ENCODE results near the gene BPIFB2.

Gene BPIFB2

DNA sequence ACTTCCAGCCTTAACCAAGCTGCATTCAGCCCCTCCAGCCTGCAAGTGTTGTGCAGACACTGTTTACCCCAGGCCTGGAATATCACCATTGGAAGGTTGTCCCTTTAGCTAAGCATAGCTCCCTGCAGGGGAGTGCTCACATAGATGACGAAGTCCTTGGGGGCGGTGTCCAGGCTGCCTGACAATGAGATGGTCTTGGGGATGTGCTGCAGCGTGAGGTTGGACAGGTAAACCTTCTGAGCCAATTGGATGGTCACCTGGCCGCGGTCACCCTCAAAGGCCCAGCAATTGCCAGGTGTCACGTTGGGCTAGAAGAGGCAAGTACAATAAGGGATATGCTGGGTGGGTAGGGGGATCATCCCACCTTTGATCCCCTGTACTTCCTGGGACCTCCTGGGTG is 21.9 kb upstream of the BPIFB2 start:
- no peak for DNase-seq (ENCODE audit: low read depth in 3 of 3)

DNA sequence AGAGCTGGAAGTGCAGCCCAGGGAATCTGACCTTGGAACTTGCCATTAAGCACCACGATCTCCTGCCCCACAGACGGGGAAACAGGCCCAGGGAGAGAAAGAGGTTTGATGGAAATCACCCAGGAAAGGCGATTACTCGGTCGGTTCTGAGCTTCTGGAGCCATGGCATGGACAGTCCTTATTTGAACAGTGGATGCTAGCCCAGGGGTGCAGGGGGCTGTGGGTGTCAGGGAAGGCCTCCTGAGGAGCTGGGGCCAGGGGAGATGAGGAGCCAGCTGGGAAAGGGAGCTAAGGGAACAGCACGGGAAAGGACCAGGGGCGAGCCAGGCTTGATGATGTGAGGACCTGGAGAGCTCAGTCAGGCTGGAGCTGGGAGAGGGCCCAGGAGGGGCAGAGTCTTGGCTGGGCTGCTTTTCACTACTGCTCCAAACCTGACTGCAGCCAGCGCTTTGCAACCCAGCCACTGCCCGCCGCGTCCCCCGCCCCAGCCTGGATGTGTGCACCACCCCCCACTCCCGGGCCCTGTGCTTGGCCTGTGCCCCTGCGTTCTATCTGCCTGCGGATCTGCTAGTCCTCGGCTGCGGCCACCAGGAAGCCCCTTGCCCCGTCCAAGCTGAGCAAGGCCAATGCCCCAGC is 21.1 kb upstream of the BPIFB2 start:
- no peak for DNase-seq (ENCODE audit: low read depth in 3 of 3)

DNA sequence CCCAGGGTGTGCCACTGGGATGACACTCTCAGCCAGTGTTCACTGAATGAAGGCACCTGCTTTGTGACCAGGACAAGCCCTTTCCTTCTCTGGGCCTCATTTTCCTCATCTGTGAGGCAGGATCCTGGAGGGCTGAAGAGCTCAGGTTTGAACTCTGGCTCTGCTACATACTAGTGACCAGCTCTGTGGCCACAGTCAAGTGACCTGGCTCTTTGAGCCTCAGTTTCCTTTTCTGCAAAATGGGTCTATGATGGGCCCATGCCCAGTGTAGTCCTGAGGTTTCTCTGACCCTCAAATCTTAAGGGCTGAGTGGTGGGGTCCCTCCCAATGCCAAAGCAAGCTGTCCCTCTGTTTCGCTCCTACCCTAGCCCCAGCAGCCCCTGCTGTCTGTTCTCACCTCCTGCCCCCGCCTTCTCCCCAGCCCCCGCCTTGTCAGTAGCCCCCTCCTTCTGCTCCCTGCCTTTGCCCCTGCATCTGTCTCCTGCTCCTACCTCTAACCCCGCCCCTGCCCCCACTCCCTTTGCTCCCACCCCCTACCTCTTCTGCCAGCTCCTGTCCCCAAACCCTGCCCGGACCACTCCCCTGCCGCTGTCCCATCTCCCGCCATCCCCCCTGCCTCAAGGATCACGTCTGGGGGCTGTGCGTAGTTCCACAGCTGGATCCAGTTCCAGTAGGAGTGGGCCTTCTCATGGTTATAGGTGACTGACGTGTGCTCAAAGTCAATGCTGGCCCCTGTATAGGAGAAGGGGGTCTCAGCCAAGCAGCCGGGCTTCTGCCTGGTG is 20.3 kb upstream of the BPIFB2 start:
- no peak for DNase-seq (ENCODE audit: low read depth in 3 of 3)

DNA sequence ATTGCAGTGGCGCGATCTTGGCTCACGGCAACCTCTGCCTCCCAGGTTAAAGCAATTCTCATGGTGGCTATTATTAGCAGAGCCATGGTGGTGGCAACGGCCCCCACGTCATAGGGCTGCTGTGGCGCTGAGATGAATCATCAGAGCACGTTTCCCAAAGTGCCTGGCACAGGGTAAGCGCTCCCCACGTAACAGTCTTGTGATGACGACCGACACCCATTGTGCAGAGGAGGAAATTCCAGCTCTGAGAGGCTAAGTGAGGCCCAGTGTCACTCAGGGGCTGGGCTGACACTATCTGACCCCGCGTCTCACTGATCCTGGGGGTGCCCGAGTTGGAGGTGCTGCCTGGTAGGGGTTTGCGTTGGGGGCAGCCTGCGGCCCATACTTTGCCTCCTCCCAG is 19.5 kb upstream of the BPIFB2 start:
- DNase-seq (ENCODE audit: low read depth in 3 of 3): no peak

DNA sequence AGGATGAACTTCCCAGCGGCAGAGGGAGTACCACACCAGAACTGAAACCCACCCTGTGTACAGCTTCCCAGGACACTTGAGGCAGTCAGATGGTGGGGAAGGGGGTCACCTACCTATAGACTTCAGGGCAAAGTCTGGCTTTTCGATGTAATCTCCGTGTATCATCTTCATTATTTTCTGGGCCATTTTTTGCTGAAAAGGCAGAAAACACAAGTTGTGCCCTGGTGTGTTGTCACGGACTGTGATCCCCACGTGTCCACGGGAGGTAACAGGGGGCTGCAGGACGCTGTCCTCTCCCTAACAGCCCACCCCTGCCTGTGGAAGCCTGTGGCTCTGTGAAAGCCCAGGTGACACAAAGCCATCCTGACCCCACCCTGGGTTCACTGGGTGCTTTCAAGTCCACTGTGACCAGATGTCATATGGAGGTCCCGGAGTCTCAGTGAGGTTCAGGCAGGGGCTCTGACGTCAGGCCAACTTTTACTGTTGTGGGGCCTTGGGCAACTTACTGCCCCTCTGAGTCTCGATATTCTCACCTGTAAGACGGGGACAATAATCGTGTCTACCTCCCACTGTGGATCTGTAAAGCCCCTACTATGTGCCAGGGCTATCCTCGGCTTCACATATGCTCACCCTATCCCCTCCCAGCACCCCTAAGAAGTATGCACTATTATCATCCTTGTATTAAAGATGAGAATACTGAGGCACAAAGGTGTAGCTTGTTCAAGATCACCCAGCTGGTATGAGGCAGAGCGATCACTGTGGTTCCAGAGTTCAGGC is 17.8 kb upstream of the BPIFB2 start:
- no peak for DNase-seq (ENCODE audit: low read depth in 3 of 3)

DNA sequence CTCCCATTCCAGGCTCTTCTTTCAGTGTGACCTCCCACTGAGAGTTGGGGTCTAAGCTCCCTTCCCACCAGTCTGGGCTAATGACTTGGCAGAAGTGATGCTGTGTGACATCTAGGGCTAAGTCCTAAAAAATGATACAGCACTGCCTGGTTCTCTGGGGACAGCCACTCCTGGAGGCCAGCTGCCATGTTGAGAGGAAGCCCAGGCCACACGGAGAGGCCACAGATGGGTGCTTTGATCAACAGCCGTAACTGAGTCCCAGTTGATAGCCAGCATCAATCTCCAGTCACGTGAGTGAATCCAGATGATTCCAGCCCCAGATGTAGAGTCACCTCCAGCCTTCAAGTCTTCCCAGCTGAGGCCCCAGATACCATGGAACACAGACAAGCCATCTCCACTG is 17.1 kb upstream of the BPIFB2 start:
- DNase-seq (ENCODE audit: low read depth in 3 of 3): no peak

DNA sequence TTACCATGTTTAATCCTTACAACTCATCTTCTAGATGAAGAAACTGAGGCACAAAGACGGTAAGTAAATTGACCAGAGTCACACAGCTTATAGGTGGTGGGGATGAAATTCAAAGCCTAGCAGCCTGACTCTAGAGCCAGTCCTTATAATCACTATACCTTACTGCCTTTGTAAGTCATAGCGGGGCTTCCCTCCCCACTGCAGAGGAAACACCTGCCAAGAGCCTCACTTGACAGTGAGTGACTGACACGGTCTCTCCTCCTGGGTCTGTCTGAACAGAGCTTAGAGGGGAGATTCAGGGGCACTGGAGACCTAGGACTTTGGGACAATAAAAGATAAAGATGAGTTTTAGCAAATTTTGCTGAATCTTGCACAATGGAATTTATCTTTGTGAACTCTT is 16.1 kb upstream of the BPIFB2 start:
- no peak for DNase-seq (ENCODE audit: low read depth in 3 of 3)

DNA sequence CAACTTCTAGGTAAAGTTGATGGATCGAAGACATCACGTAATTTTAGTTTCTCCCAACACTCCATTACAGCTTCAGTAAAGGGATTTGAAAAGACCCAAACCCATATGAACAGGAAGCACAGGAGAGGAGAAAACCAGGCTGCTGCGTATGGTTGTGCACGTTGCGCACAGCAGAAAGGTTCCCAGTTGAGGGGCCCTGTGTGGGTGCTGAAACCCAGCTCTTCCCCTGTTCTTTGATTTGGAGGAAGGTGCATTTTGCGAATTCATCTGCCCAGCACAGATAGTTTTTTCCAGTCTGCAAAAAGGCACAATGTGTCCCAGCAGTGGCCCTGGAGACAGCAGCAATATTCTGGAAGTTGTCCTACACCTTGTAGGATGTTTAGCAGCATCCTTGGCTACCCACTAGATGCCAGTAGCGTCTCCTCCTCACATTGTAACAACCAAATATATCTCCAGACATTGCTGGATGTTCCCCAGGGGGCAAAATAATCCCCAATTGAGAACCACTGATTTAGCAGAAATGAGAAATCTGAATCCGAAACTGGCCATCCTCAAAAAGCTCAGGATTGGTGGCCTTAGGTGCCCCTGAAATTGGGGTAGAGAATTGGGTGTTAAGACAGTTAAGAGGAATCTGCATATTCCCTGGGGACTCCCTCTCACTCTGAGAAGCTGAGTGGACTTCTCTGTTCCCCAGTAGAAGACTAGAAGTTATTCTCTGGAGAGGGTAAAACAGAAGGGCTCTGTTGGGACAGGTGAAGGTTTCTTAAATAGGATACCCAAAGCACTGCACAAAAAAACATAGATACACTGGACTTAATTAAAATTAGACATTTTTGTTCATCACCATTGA is 15.5 kb upstream of the BPIFB2 start:
- DNase-seq (ENCODE audit: low read depth in 3 of 3): no peak

DNA sequence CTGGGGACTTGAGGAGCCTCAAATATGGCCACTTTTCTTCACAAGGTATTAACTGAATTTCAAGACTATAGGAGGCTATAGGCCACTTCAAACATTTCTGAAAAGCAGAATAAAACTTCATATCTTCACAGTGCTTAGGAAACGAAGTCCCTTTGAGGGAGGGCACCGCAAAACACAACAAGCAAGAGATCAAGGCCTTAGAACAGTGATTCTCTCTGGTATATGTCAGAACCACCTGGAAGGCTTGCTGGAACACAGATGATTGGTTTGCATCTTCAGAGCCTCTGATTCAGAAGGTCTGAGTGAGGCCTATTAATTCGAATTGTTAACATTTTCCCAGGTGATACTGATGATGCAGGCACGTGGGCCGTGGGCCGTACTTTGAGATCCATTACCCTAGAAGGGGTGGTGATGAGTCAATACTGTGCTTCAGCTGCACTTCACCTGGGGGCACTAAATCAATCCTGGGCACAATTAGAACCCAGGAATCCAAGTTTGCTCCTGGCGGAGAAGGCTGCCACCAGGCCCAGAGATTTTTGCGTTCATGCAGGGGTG is 13.9 kb upstream of the BPIFB2 start:
- DNase-seq (ENCODE audit: low read depth in 3 of 3): no peak

DNA sequence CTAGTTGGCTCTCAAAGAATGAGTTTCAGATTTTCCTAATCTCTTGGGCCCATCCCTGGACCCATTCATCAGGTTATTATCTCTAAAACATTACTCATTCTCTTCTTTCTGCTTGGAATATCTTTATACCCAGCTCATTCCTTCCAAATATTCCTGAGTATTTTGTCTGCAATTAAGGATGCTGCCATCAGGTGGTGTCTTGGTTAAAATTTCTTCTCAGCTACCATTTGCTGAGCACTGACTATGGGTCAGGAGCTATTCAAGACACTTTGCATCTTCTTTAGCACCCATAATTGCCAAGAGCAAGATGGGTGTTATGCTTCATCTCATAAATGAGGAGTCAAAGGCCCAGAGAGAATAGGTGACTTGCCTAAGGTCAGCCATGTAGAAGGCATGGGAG is 11.7 kb upstream of the BPIFB2 start:
- no peak for DNase-seq (ENCODE audit: low read depth in 3 of 3)

DNA sequence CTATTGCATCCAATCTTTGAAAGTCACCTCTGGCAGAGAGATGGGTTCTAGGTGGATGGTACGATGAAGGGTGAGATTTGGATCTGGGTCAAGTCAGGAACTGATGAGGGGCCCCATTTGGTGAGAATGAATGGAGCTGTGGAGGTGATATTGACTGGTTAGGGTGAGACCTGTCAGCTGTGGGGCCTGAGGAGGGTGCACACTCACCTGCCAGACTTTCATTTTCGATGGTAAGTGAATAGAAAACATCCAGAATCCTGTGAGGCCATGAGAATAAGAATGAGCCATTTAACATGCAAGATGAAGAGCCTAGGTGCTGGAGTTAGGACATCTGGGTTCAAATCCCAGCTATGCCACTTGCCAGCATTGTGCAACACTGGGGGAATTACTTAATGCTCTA is 10.1 kb upstream of the BPIFB2 start:
- no peak for DNase-seq (ENCODE audit: low read depth in 3 of 3)

DNA sequence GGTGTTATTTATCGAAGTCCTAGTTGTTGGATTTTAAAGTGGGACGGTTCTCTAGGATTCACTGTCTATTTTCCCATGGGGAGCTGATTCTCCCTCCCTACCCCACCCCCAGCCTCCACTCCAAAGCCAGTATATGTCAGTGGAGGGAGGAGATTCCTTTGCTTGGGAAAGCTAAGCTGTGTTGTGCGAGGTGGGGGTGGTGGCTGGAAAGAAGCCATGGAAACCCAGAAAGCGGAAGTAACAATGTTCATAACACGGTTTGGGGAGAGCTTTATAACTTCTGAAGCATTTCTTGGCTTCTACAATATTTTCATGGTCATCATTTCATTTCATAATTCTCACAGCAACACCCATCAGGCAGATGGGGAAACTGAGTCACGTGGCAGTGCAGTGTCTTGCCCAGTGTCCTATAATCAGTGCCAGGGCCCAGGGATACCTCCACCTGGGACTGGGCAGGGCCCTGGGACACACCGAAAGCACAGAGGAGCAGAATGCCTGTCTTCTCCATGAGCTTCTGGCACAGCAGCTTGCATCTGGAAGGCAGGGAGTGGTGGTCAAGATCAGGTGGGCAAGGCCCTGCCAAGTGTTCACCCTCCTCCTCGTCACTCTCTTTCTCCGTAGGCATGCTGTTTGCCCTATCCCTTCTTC is 7.8 kb upstream of the BPIFB2 start:
- DNase-seq (ENCODE audit: low read depth in 3 of 3): no peak

DNA sequence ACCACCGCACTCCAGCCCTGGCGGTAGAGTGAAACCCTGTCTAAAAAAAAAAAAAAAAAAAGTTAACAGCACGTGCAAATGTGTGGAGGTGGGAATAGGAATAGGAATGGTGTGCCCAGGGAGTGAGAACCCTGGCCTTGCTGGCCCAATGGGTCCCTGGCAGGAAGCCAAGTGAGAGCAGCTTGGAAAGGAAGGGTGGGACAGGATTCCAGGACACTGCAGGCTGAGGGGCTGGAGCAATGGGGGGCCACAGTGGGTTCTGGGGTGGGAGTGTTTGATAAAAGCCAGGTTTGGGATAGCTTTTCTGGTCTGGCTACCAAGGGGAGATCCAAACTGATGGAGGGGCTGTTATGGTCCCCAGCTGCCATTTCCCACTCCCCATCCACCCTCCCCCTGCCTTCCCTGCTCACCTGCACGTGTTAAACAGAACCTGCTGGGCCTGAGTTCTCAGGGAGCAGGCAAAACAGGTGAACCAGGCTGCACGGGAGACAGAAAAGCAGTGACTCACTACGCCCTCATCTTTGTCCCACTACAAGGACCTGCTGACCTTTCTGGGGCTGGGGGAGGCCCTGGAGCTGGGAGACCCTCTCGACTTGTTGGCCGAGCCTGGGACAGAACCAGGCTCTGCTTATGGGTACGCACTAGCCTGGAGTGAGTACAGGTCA is 6.6 kb upstream of the BPIFB2 start:
- DNase-seq (ENCODE audit: low read depth in 3 of 3): no peak

DNA sequence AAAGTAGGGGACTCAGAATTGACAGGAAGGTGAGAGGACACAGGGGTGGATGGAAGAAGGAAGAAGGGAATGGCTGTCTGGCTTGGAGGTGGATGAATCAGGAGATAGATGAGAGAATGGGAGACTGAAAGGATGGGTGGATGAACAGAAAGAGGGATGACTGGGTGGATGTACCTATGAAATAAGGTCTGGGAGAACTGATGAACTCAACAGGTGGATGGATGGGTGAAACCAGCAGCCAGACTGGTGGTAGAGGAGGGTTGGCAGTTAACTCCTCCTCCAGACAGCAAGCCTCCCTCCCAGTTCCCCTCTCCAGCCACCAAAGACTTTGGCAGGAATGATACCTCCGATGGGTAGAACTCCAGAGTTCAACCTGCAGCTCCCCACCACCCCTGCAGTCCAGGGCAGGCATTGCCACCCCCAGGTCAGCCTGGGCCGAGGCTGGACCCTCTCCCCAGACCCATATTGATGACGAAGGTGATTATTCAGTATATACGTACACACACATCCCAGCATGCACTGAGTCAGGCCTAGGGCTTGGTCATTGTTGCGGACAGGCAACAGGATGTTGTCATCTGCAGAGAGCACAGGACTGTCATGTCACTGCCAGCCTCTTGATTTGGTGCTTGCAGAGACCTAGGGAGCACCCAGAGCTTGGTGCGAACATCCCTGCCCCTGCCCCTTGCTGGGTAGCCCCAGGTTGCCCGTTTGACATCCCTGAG is 5.3 kb upstream of the BPIFB2 start:
- DNase-seq (ENCODE audit: low read depth in 3 of 3): no peak

DNA sequence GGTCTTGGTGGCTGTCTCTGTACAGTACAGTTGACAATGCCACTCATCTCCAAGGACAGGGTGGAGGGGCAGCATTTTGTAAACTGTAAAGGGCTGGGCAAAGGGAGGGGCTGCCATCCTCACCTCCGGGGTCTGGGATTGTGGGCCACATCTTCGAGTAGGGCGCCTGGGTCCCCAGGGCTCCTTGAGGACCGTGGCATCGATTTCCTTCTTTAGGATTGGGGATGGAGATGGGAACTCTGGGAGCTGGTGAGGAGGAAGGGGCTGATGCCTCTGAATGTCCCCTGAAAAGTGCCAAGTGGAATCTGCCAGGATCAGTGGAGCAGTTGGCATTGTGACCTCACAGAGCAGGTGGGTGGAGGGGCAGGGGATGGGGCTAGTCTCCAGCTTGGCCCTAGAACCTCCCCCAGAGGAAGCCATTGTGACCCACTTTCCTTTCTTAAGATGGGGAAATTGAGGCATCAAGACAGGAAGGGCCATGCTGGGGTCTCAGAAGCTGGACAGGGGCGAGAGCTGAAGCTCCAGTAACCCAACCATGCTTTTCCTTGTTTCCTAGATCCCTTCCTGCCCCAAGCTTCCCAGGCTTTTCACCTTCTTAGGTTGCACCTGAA is 3.3 kb upstream of the BPIFB2 start, which contains the start of gene SUN5:
Gene SUN5 (minus strand): TSS at position 293 of the 611 bp plus-strand sequence. CDS start 93 bp downstream, at position 200.
- DNase-seq (ENCODE audit: low read depth in 3 of 3): no peak

DNA sequence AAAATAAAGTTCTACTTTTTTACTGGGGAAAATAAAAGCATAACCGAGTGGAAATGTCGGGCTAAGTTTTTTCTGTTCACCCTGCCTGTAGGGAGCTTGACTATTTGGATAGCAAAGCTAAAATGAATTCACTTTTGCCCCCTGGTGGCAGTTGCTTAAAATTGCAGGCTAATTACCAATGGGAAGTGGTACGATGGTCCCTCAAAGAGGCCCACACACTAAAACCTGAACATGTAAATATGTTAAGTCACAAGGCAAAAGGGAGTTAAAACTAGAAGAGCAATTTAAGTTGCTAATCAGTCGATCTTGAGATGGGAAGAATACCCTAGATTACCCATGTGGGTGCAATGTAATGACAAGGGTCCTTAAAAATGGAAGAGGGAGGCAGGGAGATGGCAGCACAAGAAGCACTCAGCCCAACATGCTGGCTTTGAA is 2.4 kb upstream of the BPIFB2 start:
- DNase-seq (ENCODE audit: low read depth in 3 of 3): peak in 1 of 3 donors; percentile 38

DNA sequence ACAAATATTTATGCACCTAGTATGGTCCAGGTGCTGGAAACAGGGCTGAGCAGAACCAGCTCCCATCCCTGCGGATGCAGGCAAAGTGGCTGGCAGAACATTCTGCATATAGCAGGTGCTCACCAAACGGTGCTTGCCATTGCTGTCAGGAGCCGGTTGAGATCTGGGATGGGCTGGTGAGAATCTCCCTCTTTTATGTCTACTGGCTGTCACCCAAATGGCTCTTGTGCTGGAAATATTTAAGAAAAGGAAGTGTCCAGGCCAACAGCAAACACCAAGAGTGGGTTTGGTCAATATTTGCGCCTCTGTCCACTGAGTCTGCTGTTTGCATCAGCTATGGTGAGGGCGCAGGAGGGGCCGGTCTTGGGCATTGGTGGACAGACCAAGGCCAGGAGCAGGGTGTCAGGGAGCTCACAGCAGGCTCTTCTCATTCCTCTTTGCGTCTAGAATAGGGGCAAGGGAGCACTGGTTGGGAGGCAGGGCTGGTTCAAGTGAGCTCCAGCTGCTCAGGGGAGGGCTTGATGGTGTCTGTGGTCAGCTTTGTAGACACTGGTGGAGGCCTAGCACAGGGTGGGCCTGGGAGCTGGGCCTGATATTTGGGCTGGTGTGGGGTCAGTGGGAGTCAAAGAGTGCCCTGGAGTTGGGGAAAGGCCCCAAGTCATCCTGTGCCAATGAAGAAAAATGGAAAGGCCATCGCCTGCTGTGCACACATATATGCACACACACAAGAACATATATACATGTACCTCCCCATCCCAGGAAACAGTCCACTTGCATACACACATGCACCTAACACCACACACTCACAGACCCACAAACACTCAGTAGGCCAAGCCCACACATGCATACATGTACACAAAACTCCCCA is 1.4 kb upstream of the BPIFB2 start:
- DNase-seq (ENCODE audit: low read depth in 3 of 3): no peak

DNA sequence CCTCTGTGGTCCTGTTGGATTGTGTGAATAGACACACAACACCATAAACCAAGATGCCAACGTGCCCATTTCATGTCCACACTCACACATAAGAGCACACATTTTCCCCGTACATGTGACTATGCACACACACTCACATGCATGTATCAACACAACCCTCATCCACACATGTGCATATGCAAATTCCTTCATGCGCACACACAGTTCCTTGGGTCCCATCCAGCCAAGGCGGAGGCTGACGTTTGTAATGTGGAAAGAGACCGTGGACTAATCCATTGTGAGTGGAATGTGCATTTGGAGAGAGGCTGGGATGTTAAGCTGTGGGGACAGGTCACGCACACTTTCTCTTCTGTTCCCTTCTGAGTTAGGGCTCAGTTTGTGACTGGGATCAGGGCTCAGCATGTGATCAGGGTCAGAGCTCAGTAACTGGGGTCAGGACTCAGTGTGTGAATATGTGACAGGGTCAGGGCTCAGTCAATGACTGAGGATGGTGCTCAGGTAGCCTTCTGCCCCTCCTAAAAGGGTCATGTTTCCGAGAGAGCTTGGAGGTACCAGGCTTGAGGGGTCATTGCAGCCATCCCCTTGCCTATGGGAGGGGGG is 628 bp upstream of the BPIFB2 start:
- DNase-seq (ENCODE audit: low read depth in 3 of 3): no peak
